ENCODE data around the gene ATRN.
"Not testable (repeated sequence)": the region's sequence is repeated elsewhere in the genome, so short reads cannot be mapped to it uniquely, and the experiment has no call there.

The ATRN gene

GRCh38 chr20:3471397-3472021, 691 bp downstream of the ATRN start:
- DNase-seq, result peak; percentile 29

- no peak for DNase-seq
These were observed 1.3 kb downstream of the ATRN start for GRCh38 chr20:3472105-3472504.

- DNase-seq, result no peak
These were observed 2.5 kb downstream of the ATRN start for GRCh38 chr20:3473324-3473723.

- DNase-seq, result no peak
These were observed 3.1 kb downstream of the ATRN start for GRCh38 chr20:3473944-3474343.

- not testable (repeated sequence) for DNase-seq
These were observed 6.4 kb downstream of the ATRN start for GRCh38 chr20:3477003-3477860.

- DNase-seq, result no peak
These were observed 7.2 kb downstream of the ATRN start for GRCh38 chr20:3477861-3478544.

- no peak for DNase-seq
These were observed 8.2 kb downstream of the ATRN start for GRCh38 chr20:3479025-3479424.

- no peak for DNase-seq
These were observed 9.2 kb downstream of the ATRN start for GRCh38 chr20:3479759-3480615.

- DNase-seq, result no peak
These were observed 12.5 kb downstream of the ATRN start for GRCh38 chr20:3483309-3483708.

- DNase-seq, result no peak
These were observed 13.0 kb downstream of the ATRN start for GRCh38 chr20:3483784-3484183.

- no peak for DNase-seq
These were observed 15.1 kb downstream of the ATRN start for GRCh38 chr20:3485913-3486312.

- DNase-seq, result no peak
These were observed 16.0 kb downstream of the ATRN start for GRCh38 chr20:3486850-3487249.

- DNase-seq, result no peak
These were observed 21.9 kb downstream of the ATRN start for GRCh38 chr20:3492669-3493068.

GRCh38 chr20:3494218-3494617, 23.4 kb downstream of the ATRN start:
- DNase-seq, result no peak

GRCh38 chr20:3502878-3503277, 32.1 kb downstream of the ATRN start:
- no peak for DNase-seq

GRCh38 chr20:3505148-3505547, 34.3 kb downstream of the ATRN start:
- no peak for DNase-seq

- DNase-seq, result no peak
These were observed 38.2 kb downstream of the ATRN start for GRCh38 chr20:3509064-3509463.

GRCh38 chr20:3510110-3510509, 39.3 kb downstream of the ATRN start:
- peak; percentile 5 for DNase-seq

GRCh38 chr20:3512239-3512638, 41.4 kb downstream of the ATRN start:
- DNase-seq, result not testable (repeated sequence)

- DNase-seq, result no peak
These were observed 43.3 kb downstream of the ATRN start for GRCh38 chr20:3514012-3514642.

GRCh38 chr20:3515379-3516170, 44.8 kb downstream of the ATRN start:
- no peak for DNase-seq
